Measurements from ENCODE around the gene FOXC2. TPM values are rescaled to one million over a fixed set of nuclear protein-coding genes. Genes with fewer than 3 reads are reported as not detected.

The FOXC2 gene
- polyA plus RNA-seq, 1 donor = 38.8 TPM

DNA sequence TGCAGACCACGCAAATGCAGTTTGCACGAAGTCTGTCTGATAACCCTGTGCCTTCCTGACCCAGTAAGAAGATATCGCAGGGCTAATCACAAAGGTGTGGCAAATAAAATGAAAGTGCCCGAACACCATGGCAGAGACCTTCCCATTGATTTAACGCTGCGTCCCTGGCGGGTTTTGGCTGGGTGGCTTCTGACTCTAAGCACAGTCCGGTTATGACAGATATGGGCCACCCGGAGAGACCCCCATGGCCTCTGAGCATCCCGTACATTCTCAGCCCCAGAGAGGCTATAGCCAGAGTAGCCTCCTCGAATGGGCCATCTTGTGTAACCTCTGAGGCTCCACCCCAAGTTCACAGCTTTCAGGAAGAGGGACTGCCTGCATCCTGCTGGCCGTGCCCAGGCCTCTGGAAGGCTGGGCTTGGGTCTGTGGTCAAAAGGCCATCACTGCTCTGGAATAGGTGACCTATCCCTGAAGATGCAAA lies 5.5 kb downstream of the FOXC2 start:
- DNase-seq = no peak

DNA sequence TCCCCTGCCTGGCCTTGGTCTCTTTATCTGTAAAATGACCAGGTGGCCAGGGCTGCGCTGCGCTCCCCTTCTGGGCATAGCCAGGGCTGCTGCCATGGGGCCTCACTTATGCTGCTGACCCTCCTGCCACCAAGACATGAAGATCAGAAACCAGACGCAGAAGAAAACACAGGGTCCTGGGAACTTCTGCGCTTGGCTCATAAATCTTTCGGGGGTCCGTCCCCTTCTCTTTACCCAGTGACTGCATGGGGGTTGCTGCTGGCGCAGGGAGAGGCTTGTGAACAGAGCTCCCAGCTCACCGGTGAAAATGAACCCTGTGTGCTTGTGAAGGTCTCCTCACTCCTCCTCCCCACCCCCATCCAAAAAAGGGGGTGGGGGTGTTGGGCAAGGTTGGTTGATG lies 6.0 kb downstream of the FOXC2 start:
- DNase-seq = no peak

DNA sequence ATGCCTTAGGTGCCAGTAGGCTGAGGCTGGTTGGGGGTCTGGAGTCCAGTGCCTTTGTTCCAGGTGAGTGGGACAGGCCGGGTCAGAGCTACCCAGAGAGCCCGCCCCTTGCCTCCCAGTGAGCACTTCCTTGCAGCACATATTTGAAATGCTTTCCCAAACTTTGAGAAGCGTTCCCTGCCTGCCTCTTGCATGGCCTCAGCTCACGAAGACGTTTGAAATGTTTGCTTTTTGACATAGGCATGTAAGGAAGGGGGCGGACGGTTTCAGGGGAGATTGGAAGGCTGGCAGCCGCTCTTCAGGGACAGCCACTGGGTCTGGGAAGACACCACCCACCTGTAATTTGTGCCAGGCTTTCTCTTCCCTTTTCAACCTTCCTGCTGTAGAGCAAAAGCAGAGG lies 6.6 kb downstream of the FOXC2 start:
- DNase-seq = no peak

GRCh38 chr16:86573646-86574508 lies 7.2 kb downstream of the FOXC2 start:
- DNase-seq = no peak

DNA sequence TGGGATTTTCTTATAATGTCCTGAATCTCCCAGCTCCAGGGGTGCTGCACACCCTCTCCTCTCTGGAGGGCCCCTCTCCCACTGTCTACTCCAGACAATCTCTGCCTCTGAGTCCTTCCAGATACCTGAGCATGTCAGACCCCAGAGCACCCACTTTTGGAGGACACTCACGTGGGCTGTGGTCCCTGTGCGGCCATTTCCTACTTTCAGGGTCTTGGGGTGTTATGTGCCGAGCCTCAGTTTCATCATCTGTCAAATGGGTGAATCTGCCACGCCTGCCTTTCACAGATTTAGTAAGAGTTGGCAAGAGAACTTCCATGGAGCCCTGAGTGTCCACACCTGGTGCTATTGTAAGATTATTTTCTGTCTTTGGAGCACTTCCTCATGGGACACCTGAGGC lies 8.0 kb downstream of the FOXC2 start:
- DNase-seq = no peak

GRCh38 chr16:86575095-86575685 lies 8.6 kb downstream of the FOXC2 start:
- no peak for DNase-seq

- peak; percentile 95 for DNase-seq
Observed at GRCh38 chr16:86575754-86576557, 9.3 kb downstream of the FOXC2 start.

DNA sequence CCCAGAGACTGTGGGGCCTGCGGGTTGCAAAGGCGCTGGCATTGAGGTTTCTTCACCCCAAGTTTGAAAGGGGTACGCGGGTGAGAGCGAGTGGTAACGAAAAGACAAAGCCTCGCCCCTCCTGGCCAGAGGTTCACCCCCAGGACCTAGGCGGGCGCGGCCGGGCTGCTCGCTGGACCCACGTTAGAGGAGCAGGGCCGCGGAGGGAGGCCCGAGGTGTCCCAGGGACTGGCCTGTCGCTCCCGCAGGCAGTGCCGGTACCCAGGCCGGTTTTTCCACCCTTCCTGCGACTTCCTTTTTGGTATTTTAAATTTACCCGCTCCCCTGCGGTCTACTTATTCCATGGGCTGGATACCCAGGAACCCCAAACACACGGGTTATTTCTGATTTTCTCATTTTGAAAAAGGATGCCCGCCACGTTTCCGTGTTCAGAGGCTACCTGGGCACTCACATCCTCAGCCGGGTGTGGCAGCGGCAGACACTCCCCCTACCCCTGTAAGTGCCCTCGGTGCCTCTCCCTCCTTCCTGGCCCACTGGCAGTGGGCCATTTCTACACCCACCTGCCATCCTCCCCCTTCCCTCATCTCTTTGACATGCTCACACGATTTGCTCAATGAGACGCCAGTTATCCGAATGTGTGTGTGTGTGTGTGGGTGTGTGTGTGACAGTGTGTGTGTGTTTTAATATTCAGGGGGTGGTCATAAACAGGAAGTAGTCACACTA lies 10.1 kb downstream of the FOXC2 start:
- DNase-seq = no peak

DNA sequence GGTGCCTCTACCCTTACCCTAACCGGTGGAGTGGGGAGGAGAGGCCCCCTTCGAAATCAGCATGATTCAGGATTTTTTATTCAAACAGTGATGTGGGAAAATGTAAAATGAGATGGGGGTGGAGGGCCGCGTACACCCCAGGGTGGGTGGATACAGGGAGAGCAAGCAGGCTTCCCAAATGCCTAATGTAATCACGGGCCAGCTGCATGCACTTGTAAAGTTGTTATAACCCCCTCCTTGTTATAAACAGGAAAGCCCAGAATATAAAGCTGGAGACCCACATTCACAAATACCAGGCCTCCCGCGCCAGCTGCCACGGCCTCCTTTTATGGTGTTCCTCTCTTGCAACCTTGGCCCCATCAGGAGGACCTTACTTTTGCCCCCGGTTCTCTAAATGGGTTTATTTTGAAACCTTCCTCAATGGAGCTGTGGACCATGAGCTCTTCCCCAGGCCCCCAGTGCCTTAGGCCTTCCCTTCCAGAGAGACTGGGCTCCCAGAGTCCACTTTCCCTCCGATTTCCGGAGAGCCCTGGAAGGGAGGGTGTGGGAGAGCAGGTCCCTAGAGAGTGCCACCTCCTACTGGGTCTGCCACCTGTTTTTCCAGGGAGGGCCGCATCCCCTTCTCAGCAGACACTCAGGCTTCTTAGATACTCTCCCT lies 10.8 kb downstream of the FOXC2 start:
- no peak for DNase-seq

GRCh38 chr16:86578061-86578599 lies 11.5 kb downstream of the FOXC2 start, which contains the start of gene FOXL1:
TSS of gene FOXL1 (plus strand) at chr16:86578549. CDS start at chr16:86578724, 175 bp downstream.
- no peak for DNase-seq

DNA sequence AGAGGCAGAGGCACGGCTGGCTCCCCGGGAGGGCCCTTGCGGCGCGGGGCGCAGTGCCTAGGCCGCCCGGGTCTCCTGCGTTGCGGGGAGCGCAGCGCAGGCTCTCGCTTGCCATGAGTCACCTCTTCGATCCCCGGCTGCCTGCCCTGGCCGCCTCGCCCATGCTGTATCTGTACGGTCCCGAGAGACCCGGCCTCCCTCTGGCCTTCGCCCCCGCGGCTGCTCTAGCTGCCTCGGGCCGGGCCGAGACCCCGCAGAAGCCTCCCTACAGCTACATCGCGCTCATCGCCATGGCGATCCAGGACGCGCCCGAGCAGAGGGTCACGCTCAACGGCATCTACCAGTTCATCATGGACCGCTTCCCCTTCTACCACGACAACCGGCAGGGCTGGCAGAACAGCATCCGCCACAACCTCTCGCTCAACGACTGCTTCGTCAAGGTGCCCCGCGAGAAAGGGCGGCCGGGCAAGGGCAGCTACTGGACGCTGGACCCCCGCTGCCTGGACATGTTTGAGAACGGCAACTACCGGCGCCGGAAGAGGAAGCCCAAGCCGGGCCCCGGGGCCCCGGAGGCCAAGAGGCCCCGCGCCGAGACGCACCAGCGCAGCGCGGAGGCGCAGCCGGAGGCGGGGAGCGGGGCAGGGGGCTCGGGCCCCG lies 12.1 kb downstream of the FOXC2 start:
- DNase-seq = no peak

DNA sequence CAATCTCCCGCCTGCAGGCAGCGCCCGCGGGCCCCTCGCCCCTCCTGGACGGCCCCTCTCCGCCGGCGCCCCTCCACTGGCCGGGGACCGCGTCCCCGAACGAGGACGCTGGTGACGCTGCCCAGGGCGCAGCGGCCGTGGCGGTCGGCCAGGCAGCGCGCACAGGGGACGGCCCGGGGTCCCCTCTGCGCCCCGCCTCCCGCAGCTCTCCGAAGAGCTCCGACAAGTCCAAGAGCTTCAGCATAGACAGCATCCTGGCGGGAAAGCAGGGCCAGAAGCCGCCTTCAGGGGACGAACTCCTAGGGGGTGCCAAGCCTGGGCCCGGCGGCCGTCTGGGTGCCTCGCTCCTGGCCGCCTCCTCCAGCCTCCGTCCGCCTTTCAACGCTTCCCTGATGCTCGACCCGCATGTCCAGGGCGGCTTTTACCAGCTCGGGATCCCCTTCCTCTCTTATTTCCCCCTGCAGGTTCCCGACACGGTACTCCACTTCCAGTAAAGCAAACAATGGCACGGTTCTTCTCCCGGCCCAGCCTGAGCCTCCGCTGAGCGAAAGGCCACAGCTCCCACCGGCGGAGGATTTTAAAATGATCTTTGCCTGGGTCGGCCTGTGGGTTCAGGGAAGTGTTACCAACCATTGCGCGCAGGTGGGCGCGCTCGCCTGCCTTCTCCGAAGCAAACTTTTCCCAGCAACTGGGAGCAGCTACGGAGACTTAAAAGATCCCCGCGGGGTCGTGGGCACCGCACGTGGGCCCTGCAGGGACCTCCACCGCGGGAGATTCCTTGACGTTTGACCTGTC lies 12.8 kb downstream of the FOXC2 start:
- DNase-seq = no peak

- DNase-seq = no peak
Observed at GRCh38 chr16:86580063-86580790, 13.6 kb downstream of the FOXC2 start.

GRCh38 chr16:86580791-86581170 lies 14.2 kb downstream of the FOXC2 start:
- DNase-seq = no peak

GRCh38 chr16:86581458-86581857 lies 14.8 kb downstream of the FOXC2 start:
- DNase-seq = no peak

DNA sequence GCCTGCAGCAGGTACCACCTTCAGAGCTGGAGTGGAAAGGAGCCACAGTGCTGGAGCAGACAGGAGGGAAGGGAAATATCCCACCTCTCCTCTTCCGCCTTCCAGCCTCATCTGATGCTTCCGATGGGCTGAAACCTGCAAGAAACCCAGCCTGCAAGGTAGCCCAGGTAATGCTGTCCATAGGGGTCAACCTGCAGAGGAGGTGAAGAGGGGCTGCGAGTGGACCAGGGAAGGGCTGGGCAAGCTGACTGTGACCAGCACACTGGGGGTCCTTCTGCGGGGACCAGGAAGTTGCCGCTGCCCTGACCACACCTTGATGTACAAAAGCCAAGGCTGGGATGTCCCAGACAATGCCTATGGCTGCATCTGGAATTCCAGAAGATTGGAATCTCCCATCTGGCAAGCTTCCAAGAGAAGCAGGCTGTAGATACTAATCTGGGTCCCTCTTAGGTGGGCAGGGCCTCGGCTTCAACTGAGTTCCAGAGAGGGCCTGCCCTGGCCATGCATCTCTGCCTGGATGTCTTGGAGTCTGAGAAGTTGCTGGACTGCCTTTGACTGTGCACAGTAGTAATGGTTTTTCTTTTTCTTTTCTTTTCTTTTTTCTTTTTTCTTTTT lies 17.5 kb downstream of the FOXC2 start:
- DNase-seq = no peak

GRCh38 chr16:86584726-86585721 lies 18.4 kb downstream of the FOXC2 start:
- DNase-seq = no peak
